Ishikawa (cell line): ENCODE data around the gene MCM7.

Experiments
- CEBPB ChIP-seq: IDR thresholded peaks from 2 replicates; pipeline ENCODE4 v1.6.1; 2012
- EGR1 ChIP-seq: IDR thresholded peaks from 2 replicates; pipeline ENCODE4 v1.6.1; 2012
- EP300 ChIP-seq: IDR thresholded peaks from 2 replicates; pipeline ENCODE4 v1.6.1; 2012; ENCODE audit warnings: borderline replicate concordance
- FOXM1 ChIP-seq: IDR thresholded peaks from 2 replicates; pipeline ENCODE4 v1.6.1; 2012; ENCODE audit warnings: low read depth, borderline replicate concordance
- MAX ChIP-seq: IDR thresholded peaks from 2 replicates; pipeline ENCODE4 v1.6.1; 2012
- RAD21 ChIP-seq: IDR thresholded peaks from 2 replicates; pipeline ENCODE4 v1.6.1; 2012; ENCODE audit warnings: low read depth
- REST ChIP-seq: IDR thresholded peaks from 2 replicates; pipeline ENCODE4 v1.6.1; 2012; ENCODE audit warnings: low read depth, mild to moderate bottlenecking
- TAF1 ChIP-seq: IDR thresholded peaks from 2 replicates; pipeline ENCODE4 v1.6.1; 2012; ENCODE audit warnings: low read depth, mild to moderate bottlenecking
- USF1 ChIP-seq: IDR thresholded peaks from 2 replicates; pipeline ENCODE4 v1.6.1; 2012
- YY1 ChIP-seq: IDR thresholded peaks from 2 replicates; pipeline ENCODE4 v1.6.1; 2012; ENCODE audit warnings: low read depth
- ZBTB7A ChIP-seq: IDR thresholded peaks from 2 replicates; pipeline ENCODE4 v1.6.1; 2012; ENCODE audit warnings: low read depth

GRCh38 chr7:100087055-100087750, 14.0 kb downstream of the MCM7 start:
- no peak for TF ChIP-seq EP300
- no peak for TF ChIP-seq TAF1
- no peak for TF ChIP-seq RAD21
- TF ChIP-seq MAX, result no peak
- TF ChIP-seq REST, result no peak
- TF ChIP-seq EGR1, result no peak
- no peak for TF ChIP-seq ZBTB7A
- no peak for TF ChIP-seq CEBPB
- TF ChIP-seq FOXM1, result no peak
- TF ChIP-seq YY1, result no peak
- TF ChIP-seq USF1, result no peak
